Activated naive CD4-positive, alpha-beta T cell treated with anti-CD3 and anti-CD28 coated beads, Interleukin-2, amount 10 ng/mL, durations not matched to agents 5 hours and 36 hours (primary cell): Measurements from ENCODE around the gene TRIM38. TPM values are rescaled to one million over a fixed set of nuclear protein-coding genes. Genes with fewer than 3 reads are reported as not detected.

Experiments used
- total RNA-seq, 2 experiments: library from RNA; stranded (reverse); gene quantifications; one replicate each; pipeline ENCODE4 v1.2.3, GENCODE V29; 2021

Gene TRIM38
- total RNA-seq: 10 to 100 TPM; 24.0 to 24.8 TPM

GRCh38 chr6:25962149-25963127, at the start of gene TRIM38:
TRIM38 (plus strand) TSS chr6:25962802; CDS start chr6:25966523, 3,721 bp downstream.

GRCh38 chr6:25930532-25931410, 31.8 kb upstream of the TRIM38 start, which contains the start of gene SLC17A2:
SLC17A2 (minus strand) TSS chr6:25930691; CDS start chr6:25925796, 4,895 bp downstream.

Other genes starting within 250 kb of the TRIM38 start
- not detected for gene SLC17A4, start 208.1 kb upstream of the TRIM38 start, total RNA-seq
- not detected for gene SLC17A1, start 130.8 kb upstream of the TRIM38 start, total RNA-seq
- gene SLC17A3, start 88.6 kb upstream of the TRIM38 start, total RNA-seq: under 1 TPM in 1 of 2 experiments, not detected in 1; 0.18 TPM
- gene SLC17A2, start 32.1 kb upstream of the TRIM38 start, total RNA-seq: not detected
- 1 to 10 TPM; 1.7 to 2.1 TPM for gene HFE, start 124.6 kb downstream of the TRIM38 start, total RNA-seq